K562 (cell line): Measurements from ENCODE around the gene UBR7. TPM values are rescaled to one million over a fixed set of nuclear protein-coding genes. Genes with fewer than 3 reads are reported as not detected.

Experiments used
- ATAC-seq: fragments of 200-7000 bp; cut with Tn5 transposase; 3 replicates; pipeline ENCODE4 v1.9.1; 2020; ENCODE audit warnings: moderate library complexity
- BruUV-seq: library from RNA; stranded (reverse); fragments of 400-500 nt; replicated peaks from 2 replicates; lab custom pipeline; 2021; lab: Mats Ljungman, UMichigan
- CTCF ChIA-PET: fragments of 300-600 bp; formaldehyde crosslinking; extraction: SDS; loops from one replicate; lab custom pipeline; 2021; ENCODE audit warnings: low intra/inter-chr PET ratio; lab: Yijun Ruan, JAX
- POLR2A ChIA-PET: fragments of 300-600, 350-650 bp; sonication (Branson Sonifier 250); formaldehyde crosslinking; extraction: SDS; loops from one replicate; lab custom pipeline; 2021; ENCODE audit warnings: antibody characterized with exemption, inconsistent platforms; lab: Yijun Ruan, JAX
- DNase-seq, 4 experiments: peaks; one replicate each; pipeline versions ENCODE4 v3.0.0 to v3.0.0-alpha.2; 2011 to 2018; ENCODE audit warnings: low spot score in 3 of 4, mixed read lengths in 3 of 4; ENCODE audit errors: extremely low read depth in 1 of 4
- FAIRE-seq: peaks from 2 replicates; lab custom pipeline; 2011; peaks lifted over from hg19 to GRCh38; lab: Jason Lieb, UNC
- H2AFZ ChIP-seq: 2 replicates; pipeline ENCODE4 v1.6.0; 2011; ENCODE audit warnings: low read depth, low read length, control low read depth, inconsistent platforms
- H3K27ac ChIP-seq: fragments of 200-600 bp; 3 replicates; pipeline ENCODE4 v1.8.0; 2011; ENCODE audit warnings: low read depth, mild to moderate bottlenecking, control low read depth, inconsistent platforms, low read length, moderate library complexity, mixed read lengths; ENCODE audit errors: extremely low read depth
- H3K27me3 ChIP-seq, 2 experiments: fragments of 300-600 bp in 1 of 2; 2 replicates in 1 of 2; 3 replicates in 1 of 2; pipeline versions ENCODE4 v1.6.0 to v1.8.0; 2011; ENCODE audit warnings: inconsistent platforms in 2 of 2, low read length in 2 of 2, mild to moderate bottlenecking in 1 of 2, mixed read lengths in 1 of 2, moderate library complexity in 1 of 2; ENCODE audit not compliant: control insufficient read depth in 2 of 2, insufficient read depth in 2 of 2
- H3K36me3 ChIP-seq: fragments of 300-600 bp; 3 replicates; pipeline ENCODE4 v1.8.0; 2011; ENCODE audit warnings: mild to moderate bottlenecking, low read length, inconsistent platforms; ENCODE audit not compliant: control insufficient read depth, insufficient read depth
- H3K4me1 ChIP-seq, 2 experiments: fragments of 200-600 bp in 1 of 2; replicated peaks in 1 of 2; 2 replicates in 1 of 2; 3 replicates in 1 of 2; pipeline versions ENCODE4 v1.5.1 to v1.8.0; 2011; ENCODE audit warnings: inconsistent platforms in 2 of 2, low read length in 2 of 2, mild to moderate bottlenecking in 1 of 2, mixed read lengths in 1 of 2, moderate library complexity in 1 of 2; ENCODE audit not compliant: control insufficient read depth in 2 of 2, insufficient read depth in 2 of 2
- H3K4me2 ChIP-seq: 2 replicates; pipeline ENCODE4 v1.6.1; 2011; ENCODE audit warnings: low read length, control low read depth, inconsistent platforms, mixed read lengths; ENCODE audit not compliant: insufficient read depth
- H3K4me3 ChIP-seq: fragments of 200-600 bp; sonication (generic), shearing (Covaris generic); 2 replicates; pipeline ENCODE4 v1.5.1; 2016; ENCODE audit warnings: control low read depth, inconsistent platforms
- H3K79me2 ChIP-seq: fragments of 200-600 bp; 3 replicates; pipeline ENCODE4 v1.8.0; 2011; ENCODE audit warnings: low read length, inconsistent platforms; ENCODE audit not compliant: control insufficient read depth, insufficient read depth
- H3K9ac ChIP-seq, 2 experiments: 2 replicates each; pipeline versions ENCODE4 v1.6.0 to v1.6.1; 2011; ENCODE audit warnings: low read depth in 2 of 2, low read length in 2 of 2, control low read depth in 1 of 2, inconsistent platforms in 1 of 2, mild to moderate bottlenecking in 1 of 2, mixed read lengths in 1 of 2; ENCODE audit not compliant: insufficient read depth in 1 of 2
- H3K9me1 ChIP-seq: one replicate; pipeline ENCODE4 v1.6.0; 2011; ENCODE audit warnings: inconsistent platforms, mild to moderate bottlenecking, low read length, moderate library complexity; ENCODE audit not compliant: control insufficient read depth, insufficient read depth
- H3K9me3 ChIP-seq: replicated peaks from 2 replicates; pipeline ENCODE4 v1.5.1; 2011; ENCODE audit warnings: low read depth, low read length, inconsistent platforms; ENCODE audit not compliant: control insufficient read depth, insufficient read depth
- H4K20me1 ChIP-seq: replicated peaks from 2 replicates; pipeline ENCODE4 v1.6.1; 2011; ENCODE audit warnings: low read length, inconsistent platforms, mixed read lengths; ENCODE audit not compliant: control insufficient read depth, insufficient read depth
- BCL6 ChIP-seq: fragments of 250-450 bp; sonication (Bioruptor Pico); IDR thresholded peaks from 2 replicates; pipeline ENCODE4 v1.4.0; 2020
- FOSL1 ChIP-seq: fragments of 200-800 bp; sonication (Bioruptor generic); conservative IDR thresholded peaks from 2 replicates; pipeline ENCODE4 v1.6.1; 2016; ENCODE audit warnings: missing genetic modification characterization, missing compliant biosample characterization
- HDAC6 ChIP-seq: IDR thresholded peaks from 2 replicates; pipeline ENCODE4 v1.6.1; 2012; ENCODE audit warnings: low read depth, mild to moderate bottlenecking, control low read depth, inconsistent platforms, low read length, moderate library complexity
- HDAC8 ChIP-seq: fragments of 450-650 bp; IDR thresholded peaks from 2 replicates; pipeline ENCODE4 v1.6.1; 2016; ENCODE audit warnings: mild to moderate bottlenecking, missing genetic modification characterization, moderate library complexity, missing compliant biosample characterization
- KDM4B ChIP-seq, 2 experiments: fragments of 450-650 bp in 1 of 2; sonication (generic) in 1 of 2; IDR thresholded peaks; 2 replicates each; pipeline ENCODE4 v1.6.1; 2016 to 2017; ENCODE audit warnings: borderline replicate concordance in 2 of 2, antibody characterized with exemption in 1 of 2, low read depth in 1 of 2, mild to moderate bottlenecking in 1 of 2
- MCM3 ChIP-seq: fragments of 450-650 bp; IDR thresholded peaks from 2 replicates; pipeline ENCODE4 v1.6.1; 2016
- NBN ChIP-seq: fragments of 450-650 bp; IDR thresholded peaks from 2 replicates; pipeline ENCODE4 v1.6.1; 2016; ENCODE audit warnings: low read depth, mild to moderate bottlenecking
- OTX1 ChIP-seq: fragments of 450-650 bp; formaldehyde crosslinking; IDR thresholded peaks from 2 replicates; pipeline ENCODE4 v1.4.0; 2022; ENCODE audit warnings: mild to moderate bottlenecking
- PPARD ChIP-seq: fragments of 250-450 bp; sonication (Bioruptor Pico); IDR thresholded peaks from 2 replicates; pipeline ENCODE4 v1.8.0; 2022; ENCODE audit warnings: inconsistent platforms, mild to moderate bottlenecking, moderate library complexity
- PURB ChIP-seq: sonication (generic); formaldehyde crosslinking; IDR thresholded peaks from 2 replicates; pipeline ENCODE4 v1.9.0; 2021; ENCODE audit warnings: low read depth, mild to moderate bottlenecking, missing genetic modification reagents
- SMAD4 ChIP-seq: fragments of 250-450 bp; sonication (Bioruptor Pico); conservative IDR thresholded peaks from 2 replicates; pipeline ENCODE4 v1.8.0; 2021; ENCODE audit warnings: inconsistent platforms, mild to moderate bottlenecking, moderate library complexity
- TBL1XR1 ChIP-seq, 2 experiments: IDR thresholded peaks; 2 replicates each; pipeline ENCODE4 v1.6.1; 2012; ENCODE audit warnings: improper control_type of control experiment in 2 of 2, low read length in 2 of 2, mild to moderate bottlenecking in 1 of 2
- ZSCAN29 ChIP-seq: fragments of 450-650 bp; IDR thresholded peaks from 2 replicates; pipeline ENCODE4 v1.6.1; 2017
- WGBS: fragments of 100-300 bp; shearing (Covaris generic); methylation state at CpG from one replicate; pipeline ENCODE4 v1.1.6; 2016; ENCODE audit warnings: low coverage, mixed read lengths; ENCODE audit not compliant: insufficient coverage; ENCODE audit errors: missing lambda C conversion rate; 5-methylcytosine and 5-hydroxymethylcytosine counted together
- in situ Hi-C: fragments of 300-500 bp; cut with MboI; formaldehyde crosslinking; loops from 4 replicates; pipeline ENCODE4 v1.15.0; 2018; ENCODE audit warnings: inconsistent platforms, mixed read lengths
- intact Hi-C: fragments of 100-400 bp; cut with micrococcal nuclease; formaldehyde crosslinking; loops from 2 replicates; pipeline ENCODE4 v1.14.2; 2022
- polyA plus RNA-seq, 8 experiments: library from polyadenylated mRNA; depleted of rRNA in 4 of 8; stranded (reverse) in 5 of 8; unstranded in 3 of 8; fragments of >200 nt; fragmentation: Nextera tagmentation in 2 of 8; fragmentation: Illumina TruSeq in 1 of 8; extraction: Ambion mirVana in 2 of 8; extraction: Trizol in 1 of 8; gene quantifications; 2 replicates each; pipeline versions ENCODE4 v1.2.1 to v1.2.3, GENCODE V29; 2011 to 2014; ENCODE audit warnings: inconsistent platforms in 1 of 8, missing spikeins in 1 of 8
- total RNA-seq, 7 experiments: library from RNA; depleted of rRNA in 6 of 7; stranded (reverse); fragments of >200 nt in 6 of 7; fragmentation: Illumina TruSeq in 2 of 7; extraction: Trizol in 2 of 7; gene quantifications; 2 replicates each; pipeline versions ENCODE4 v1.2.1 to v1.2.3, GENCODE V29; 2011 to 2021; ENCODE audit warnings: low replicate concordance in 1 of 7
- TF ChIP-seq, protein P1 (sequence below): IDR thresholded peaks from 2 replicates; pipeline ENCODE4 v1.6.1; 2014; ENCODE audit warnings: antibody characterized with exemption
- TF ChIP-seq, protein P2 (sequence below): fragments of 450-650 bp; formaldehyde crosslinking; IDR thresholded peaks from 2 replicates; pipeline ENCODE4 v1.4.0; 2022; ENCODE audit warnings: mild to moderate bottlenecking, moderate library complexity
- TF ChIP-seq, protein P3 (sequence below): fragments of 200-800 bp; sonication (Bioruptor generic); IDR thresholded peaks from 2 replicates; pipeline ENCODE4 v1.6.1; 2016; ENCODE audit warnings: missing genetic modification characterization, missing compliant biosample characterization
- TF ChIP-seq, protein P4 (sequence below): fragments of 450-650 bp; IDR thresholded peaks from 2 replicates; pipeline ENCODE4 v1.6.1; 2016; ENCODE audit warnings: low read depth, mild to moderate bottlenecking, moderate library complexity

Gene UBR7
- total and polyA plus RNA-seq, 9 of the 15 experiments (the other 6 are each of a cell fraction or from before 2014, with no cell fraction given) = 12.5 to 63.0 (median 34.4) TPM

DNA sequence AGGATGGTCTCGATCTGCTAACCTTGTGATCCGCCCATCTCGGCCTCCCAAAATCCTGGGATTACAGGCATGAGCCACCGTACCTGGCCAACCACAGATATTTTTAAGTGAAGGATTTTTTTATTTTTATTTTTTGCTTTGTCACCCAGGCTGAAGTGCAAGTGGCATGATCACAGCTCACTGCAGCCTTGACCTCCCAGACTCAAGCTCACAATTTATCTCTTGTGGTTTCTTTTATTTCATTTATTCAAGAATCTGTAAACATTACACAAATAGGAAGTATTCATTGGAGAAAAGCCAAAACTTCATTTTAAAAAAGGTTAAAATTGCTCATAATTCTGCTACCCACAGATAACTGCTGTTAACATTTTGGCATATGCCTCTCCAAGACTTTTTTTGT, 35.7 kb upstream of the UBR7 start:
- Histone ChIP-seq H3K27me3 (no peaks in the 10 kb centered on the region), H3K9me1 (no peaks in the 10 kb centered on the region), H3K36me3 (no peaks in the 10 kb centered on the region), H3K79me2 (no peaks in the 10 kb centered on the region), H3K4me3 (no peak overlapping the region), H3K4me2 (no peak overlapping the region), H2AFZ (no peak overlapping the region), H3K9ac (no peak overlapping the region), H3K9me3 (no peaks in the 10 kb centered on the region), H3K4me1 (peaks cover 0 to 3% of the 10 kb centered on the region in 2 experiments; a peak in 3 of 5 replicates), H3K27ac (no peak overlapping the region), H4K20me1 (no peaks in the 10 kb centered on the region)
- intact Hi-C loops (no loop called here), in situ Hi-C loops (no loop called here)
- no peak for FAIRE-seq
- no peak for DNase-seq
- ATAC-seq = no peak
- no TSS peak for BruUV-seq
- WGBS = 32% methylated on average over 3 of the region's 4 CpGs
- POLR2A ChIA-PET = no interaction called here
- CTCF ChIA-PET = no interaction called here
- no peak for TF ChIP-seq MCM3
- no peak for TF ChIP-seq HDAC8 (tag)
- no peak for TF ChIP-seq NBN
- TF ChIP-seq TBL1XR1 (IDR thresholded peaks at IDR 0.05; ENCODE audit: low read length in 2 of 2) = no peak
- no peak for TF ChIP-seq KDM4B (IDR thresholded peaks at IDR 0.05; ENCODE audit: borderline replicate concordance in 2 of 2, low read depth in 1 of 2)
- no peak for TF ChIP-seq PPARD (CRISPR knock-in tag)
- no peak for TF ChIP-seq SMAD4
- no peak for TF ChIP-seq PURB (CRISPR knock-in tag)
- no peak for TF ChIP-seq FOSL1
- TF ChIP-seq, protein P1, sequence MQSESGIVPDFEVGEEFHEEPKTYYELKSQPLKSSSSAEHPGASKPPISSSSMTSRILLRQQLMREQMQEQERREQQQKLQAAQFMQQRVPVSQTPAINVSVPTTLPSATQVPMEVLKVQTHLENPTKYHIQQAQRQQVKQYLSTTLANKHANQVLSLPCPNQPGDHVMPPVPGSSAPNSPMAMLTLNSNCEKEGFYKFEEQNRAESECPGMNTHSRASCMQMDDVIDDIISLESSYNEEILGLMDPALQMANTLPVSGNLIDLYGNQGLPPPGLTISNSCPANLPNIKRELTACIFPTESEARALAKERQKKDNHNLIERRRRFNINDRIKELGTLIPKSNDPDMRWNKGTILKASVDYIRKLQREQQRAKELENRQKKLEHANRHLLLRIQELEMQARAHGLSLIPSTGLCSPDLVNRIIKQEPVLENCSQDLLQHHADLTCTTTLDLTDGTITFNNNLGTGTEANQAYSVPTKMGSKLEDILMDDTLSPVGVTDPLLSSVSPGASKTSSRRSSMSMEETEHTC = no peak
- TF ChIP-seq HDAC6 = no peak
- TF ChIP-seq, protein P2, sequence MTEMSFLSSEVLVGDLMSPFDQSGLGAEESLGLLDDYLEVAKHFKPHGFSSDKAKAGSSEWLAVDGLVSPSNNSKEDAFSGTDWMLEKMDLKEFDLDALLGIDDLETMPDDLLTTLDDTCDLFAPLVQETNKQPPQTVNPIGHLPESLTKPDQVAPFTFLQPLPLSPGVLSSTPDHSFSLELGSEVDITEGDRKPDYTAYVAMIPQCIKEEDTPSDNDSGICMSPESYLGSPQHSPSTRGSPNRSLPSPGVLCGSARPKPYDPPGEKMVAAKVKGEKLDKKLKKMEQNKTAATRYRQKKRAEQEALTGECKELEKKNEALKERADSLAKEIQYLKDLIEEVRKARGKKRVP = no peak
- TF ChIP-seq, protein P3, sequence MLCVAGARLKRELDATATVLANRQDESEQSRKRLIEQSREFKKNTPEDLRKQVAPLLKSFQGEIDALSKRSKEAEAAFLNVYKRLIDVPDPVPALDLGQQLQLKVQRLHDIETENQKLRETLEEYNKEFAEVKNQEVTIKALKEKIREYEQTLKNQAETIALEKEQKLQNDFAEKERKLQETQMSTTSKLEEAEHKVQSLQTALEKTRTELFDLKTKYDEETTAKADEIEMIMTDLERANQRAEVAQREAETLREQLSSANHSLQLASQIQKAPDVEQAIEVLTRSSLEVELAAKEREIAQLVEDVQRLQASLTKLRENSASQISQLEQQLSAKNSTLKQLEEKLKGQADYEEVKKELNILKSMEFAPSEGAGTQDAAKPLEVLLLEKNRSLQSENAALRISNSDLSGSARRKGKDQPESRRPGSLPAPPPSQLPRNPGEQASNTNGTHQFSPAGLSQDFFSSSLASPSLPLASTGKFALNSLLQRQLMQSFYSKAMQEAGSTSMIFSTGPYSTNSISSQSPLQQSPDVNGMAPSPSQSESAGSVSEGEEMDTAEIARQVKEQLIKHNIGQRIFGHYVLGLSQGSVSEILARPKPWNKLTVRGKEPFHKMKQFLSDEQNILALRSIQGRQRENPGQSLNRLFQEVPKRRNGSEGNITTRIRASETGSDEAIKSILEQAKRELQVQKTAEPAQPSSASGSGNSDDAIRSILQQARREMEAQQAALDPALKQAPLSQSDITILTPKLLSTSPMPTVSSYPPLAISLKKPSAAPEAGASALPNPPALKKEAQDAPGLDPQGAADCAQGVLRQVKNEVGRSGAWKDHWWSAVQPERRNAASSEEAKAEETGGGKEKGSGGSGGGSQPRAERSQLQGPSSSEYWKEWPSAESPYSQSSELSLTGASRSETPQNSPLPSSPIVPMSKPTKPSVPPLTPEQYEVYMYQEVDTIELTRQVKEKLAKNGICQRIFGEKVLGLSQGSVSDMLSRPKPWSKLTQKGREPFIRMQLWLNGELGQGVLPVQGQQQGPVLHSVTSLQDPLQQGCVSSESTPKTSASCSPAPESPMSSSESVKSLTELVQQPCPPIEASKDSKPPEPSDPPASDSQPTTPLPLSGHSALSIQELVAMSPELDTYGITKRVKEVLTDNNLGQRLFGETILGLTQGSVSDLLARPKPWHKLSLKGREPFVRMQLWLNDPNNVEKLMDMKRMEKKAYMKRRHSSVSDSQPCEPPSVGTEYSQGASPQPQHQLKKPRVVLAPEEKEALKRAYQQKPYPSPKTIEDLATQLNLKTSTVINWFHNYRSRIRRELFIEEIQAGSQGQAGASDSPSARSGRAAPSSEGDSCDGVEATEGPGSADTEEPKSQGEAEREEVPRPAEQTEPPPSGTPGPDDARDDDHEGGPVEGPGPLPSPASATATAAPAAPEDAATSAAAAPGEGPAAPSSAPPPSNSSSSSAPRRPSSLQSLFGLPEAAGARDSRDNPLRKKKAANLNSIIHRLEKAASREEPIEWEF (CRISPR knock-in tag) = no peak
- no peak for TF ChIP-seq ZSCAN29
- TF ChIP-seq, protein P4, sequence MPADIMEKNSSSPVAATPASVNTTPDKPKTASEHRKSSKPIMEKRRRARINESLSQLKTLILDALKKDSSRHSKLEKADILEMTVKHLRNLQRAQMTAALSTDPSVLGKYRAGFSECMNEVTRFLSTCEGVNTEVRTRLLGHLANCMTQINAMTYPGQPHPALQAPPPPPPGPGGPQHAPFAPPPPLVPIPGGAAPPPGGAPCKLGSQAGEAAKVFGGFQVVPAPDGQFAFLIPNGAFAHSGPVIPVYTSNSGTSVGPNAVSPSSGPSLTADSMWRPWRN = no peak
- TF ChIP-seq OTX1 (CRISPR knock-in tag) = no peak
- TF ChIP-seq BCL6 (CRISPR knock-in tag) = no peak
